Adipocyte (in vitro differentiated cells): Measurements from ENCODE around the gene CEACAM16.
"Not testable (repeated sequence)": the region's sequence is repeated elsewhere in the genome, so short reads cannot be mapped to it uniquely, and the experiment has no call there.

Source experiments
- DNase-seq: peaks from one replicate; pipeline ENCODE4 v3.0.0-alpha.2; 2015; ENCODE audit warnings: low read depth
- H3K27me3 ChIP-seq: replicated peaks from 2 replicates; pipeline ENCODE4 v1.7.0; 2013; ENCODE audit warnings: mild to moderate bottlenecking, low read length, moderate library complexity; ENCODE audit not compliant: control insufficient read depth, insufficient read depth
- H3K36me3 ChIP-seq: 2 replicates; pipeline ENCODE4 v1.7.0; 2013; ENCODE audit warnings: low read length, mild to moderate bottlenecking, moderate library complexity; ENCODE audit not compliant: control insufficient read depth, insufficient read depth, severe bottlenecking
- H3K4me1 ChIP-seq: 2 replicates; pipeline ENCODE4 v1.7.0; 2013; ENCODE audit warnings: mild to moderate bottlenecking, low read length, moderate library complexity; ENCODE audit not compliant: control insufficient read depth, insufficient read depth
- H3K4me3 ChIP-seq: 2 replicates; pipeline ENCODE4 v1.7.0; 2013; ENCODE audit warnings: mild to moderate bottlenecking, low read length, moderate library complexity
- H3K9ac ChIP-seq: 2 replicates; pipeline ENCODE4 v1.7.0; 2013; ENCODE audit warnings: mild to moderate bottlenecking, low read length, moderate library complexity
- H3K9me3 ChIP-seq: 2 replicates; pipeline ENCODE4 v1.7.0; 2013; ENCODE audit warnings: mild to moderate bottlenecking, low read length, moderate library complexity; ENCODE audit not compliant: control insufficient read depth

Gene CEACAM16

DNA sequence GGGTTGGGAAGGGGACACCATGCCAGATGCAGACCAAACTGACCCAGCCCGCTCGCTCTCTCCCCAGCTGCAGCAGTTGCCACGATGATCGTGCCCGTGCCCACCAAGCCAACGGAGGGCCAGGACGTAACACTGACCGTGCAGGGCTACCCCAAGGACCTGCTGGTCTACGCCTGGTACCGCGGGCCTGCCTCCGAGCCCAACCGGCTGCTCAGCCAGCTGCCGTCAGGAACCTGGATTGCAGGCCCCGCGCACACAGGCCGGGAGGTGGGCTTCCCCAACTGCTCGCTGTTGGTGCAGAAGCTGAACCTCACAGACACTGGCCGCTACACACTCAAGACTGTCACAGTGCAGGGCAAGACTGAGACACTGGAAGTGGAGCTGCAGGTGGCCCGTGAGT lies 8.8 kb downstream of the CEACAM16 start:
- Histone ChIP-seq H3K4me3 (no peak overlapping the region), H3K9ac (no peak overlapping the region), H3K4me1 (no peaks in the 10 kb centered on the region), H3K36me3 (no peaks in the 10 kb centered on the region), H3K27me3 (peaks cover 40% of the 10 kb centered on the region), H3K9me3 (no peaks in the 10 kb centered on the region)
- DNase-seq = no peak

- Histone ChIP-seq H3K27me3 (peaks cover 33% of the 10 kb centered on the region), H3K9ac (no peak overlapping the region), H3K36me3 (no peaks in the 10 kb centered on the region), H3K9me3 (no peaks in the 10 kb centered on the region), H3K4me1 (no peaks in the 10 kb centered on the region), H3K4me3 (no peak overlapping the region)
- DNase-seq = no peak
Measured at GRCh38 chr19:44708940-44709339, 10.0 kb downstream of the CEACAM16 start.

GRCh38 chr19:44709434-44710266 lies 10.7 kb downstream of the CEACAM16 start:
- H3K4me1 ChIP-seq, DNase-seq, H3K9me3 ChIP-seq, H3K36me3 ChIP-seq, H3K9ac ChIP-seq, H3K4me3 ChIP-seq: not testable (repeated sequence)
- H3K27me3 ChIP-seq = peaks cover 30% of the 10 kb centered on the region

DNA sequence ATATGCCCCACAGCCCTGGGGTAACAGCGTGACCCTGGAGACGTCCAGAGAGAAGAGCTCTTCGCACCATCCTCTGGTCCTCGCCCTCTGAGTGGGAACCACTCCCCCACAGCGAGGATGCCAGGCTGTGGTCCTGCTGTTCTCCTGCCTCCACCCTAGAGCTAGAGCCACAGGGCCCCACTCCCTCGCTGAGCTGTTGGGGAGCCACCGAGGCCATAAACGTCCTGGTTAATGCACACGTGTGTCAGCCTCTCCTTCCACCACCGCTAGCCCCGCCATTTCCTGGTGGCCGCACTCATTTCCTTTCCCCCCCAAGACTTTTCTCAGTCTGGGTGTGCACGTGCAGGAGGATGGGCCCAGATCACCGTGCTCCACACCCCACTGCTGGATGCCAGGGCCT lies 11.5 kb downstream of the CEACAM16 start:
- Histone ChIP-seq H3K4me3 (no peak overlapping the region), H3K9me3 (peaks cover 8% of the 10 kb centered on the region), H3K27me3 (peaks cover 30% of the 10 kb centered on the region), H3K4me1 (no peaks in the 10 kb centered on the region), H3K9ac (no peak overlapping the region), H3K36me3 (no peaks in the 10 kb centered on the region)
- DNase-seq = no peak

DNA sequence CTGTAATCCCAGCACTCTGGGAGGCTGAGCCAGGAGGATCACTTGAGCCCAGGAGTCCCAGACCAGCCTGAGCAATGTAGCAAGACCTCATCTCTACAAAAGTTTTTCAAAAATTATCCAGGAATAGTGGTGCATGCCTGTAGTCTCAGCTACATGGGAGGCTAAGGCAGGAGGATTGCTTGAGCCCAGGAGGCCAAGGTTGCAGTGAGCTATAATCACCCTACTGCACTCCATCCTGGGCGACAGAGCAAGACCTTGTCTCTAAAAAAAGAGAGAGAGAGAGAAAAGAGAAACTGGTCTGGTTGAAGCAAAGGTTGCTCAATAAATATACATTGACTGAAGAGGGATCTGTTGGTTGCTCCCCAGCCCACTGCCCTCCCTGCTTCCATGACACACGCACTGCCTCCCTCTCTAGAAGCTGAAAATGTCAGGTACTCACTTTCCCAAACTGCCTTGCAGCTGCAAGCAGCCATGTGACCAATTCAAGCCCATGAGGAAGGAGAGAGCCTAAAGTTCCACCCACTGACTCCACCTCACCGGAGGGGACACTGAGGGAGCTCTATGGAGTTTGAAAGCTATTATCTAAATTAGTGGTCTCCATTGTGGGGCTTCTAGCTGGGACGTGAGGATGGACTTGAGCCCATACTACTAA lies 14.0 kb downstream of the CEACAM16 start:
- no peak overlapping the region for H3K4me3 ChIP-seq
- no peak for DNase-seq
- no peaks in the 10 kb centered on the region for H3K4me1 ChIP-seq
- H3K9me3 ChIP-seq = peaks cover 8% of the 10 kb centered on the region
- H3K36me3 ChIP-seq = no peaks in the 10 kb centered on the region
- no peak overlapping the region for H3K9ac ChIP-seq
- H3K27me3 ChIP-seq = peaks cover 11% of the 10 kb centered on the region

GRCh38 chr19:44714597-44715169 lies 15.7 kb downstream of the CEACAM16 start:
- H3K9ac ChIP-seq = no peak overlapping the region
- no peaks in the 10 kb centered on the region for H3K27me3 ChIP-seq
- no peaks in the 10 kb centered on the region for H3K36me3 ChIP-seq
- DNase-seq = no peak
- H3K4me1 ChIP-seq = peaks cover 12% of the 10 kb centered on the region
- no peak overlapping the region for H3K4me3 ChIP-seq
- peaks cover 8% of the 10 kb centered on the region for H3K9me3 ChIP-seq

DNA sequence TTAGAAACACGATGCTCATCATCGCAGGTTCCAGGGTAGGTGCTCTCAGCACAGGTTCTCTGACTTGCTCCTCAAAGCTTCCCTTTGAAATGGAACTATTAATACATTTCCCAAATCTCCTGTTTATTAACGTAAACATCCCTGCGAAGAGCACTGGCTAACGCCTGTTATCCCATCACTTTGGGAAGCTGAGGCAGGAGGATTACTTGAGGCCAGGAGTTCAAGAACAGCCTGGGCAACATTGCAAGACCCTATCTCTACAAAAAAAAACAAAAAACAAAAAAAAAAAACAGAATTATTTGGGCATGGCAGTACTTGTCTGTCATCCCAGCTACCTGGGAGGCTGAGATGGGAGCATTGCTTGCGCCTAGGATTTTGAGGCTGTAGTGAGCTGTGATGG lies 18.7 kb downstream of the CEACAM16 start:
- no peak for DNase-seq

GRCh38 chr19:44718441-44719261 lies 19.7 kb downstream of the CEACAM16 start:
- Histone ChIP-seq H3K9me3 (peaks cover 8% of the 10 kb centered on the region), H3K4me1 (peaks cover 19% of the 10 kb centered on the region), H3K36me3 (no peaks in the 10 kb centered on the region), H3K9ac (peak overlapping the region; percentile 66), H3K4me3 (no peak overlapping the region), H3K27me3 (no peaks in the 10 kb centered on the region)
- DNase-seq = peak; percentile 58

More for the DNA sequence above, 18.7 kb downstream of the CEACAM16 start:
- Histone ChIP-seq H3K27me3 (no peaks in the 10 kb centered on the region), H3K4me3 (no peak overlapping the region), H3K9me3 (peaks cover 8% of the 10 kb centered on the region), H3K9ac (no peak overlapping the region), H3K36me3 (no peaks in the 10 kb centered on the region), H3K4me1 (peaks cover 19% of the 10 kb centered on the region)

DNA sequence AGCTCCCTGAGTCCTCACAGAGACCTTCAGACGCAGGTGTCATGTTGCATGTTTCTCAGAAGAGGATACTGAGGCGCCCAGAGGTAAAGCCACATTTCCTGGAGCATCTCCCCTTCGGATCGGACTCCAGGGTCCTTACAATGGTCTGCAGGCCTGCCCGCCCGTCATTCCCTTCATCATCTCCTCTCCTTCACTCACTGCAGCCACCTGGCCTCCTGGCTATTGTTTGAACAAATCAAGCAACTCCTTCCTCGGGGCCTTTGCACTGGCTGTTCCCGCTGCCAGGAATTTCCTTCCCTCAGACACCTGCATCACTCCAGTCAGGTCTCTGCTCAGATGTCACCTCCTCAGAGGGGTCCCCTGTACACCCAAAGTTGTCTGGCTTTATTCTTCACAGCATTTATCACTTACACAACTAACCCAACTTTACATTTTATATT lies 20.3 kb downstream of the CEACAM16 start:
- H3K4me1 ChIP-seq = peaks cover 22% of the 10 kb centered on the region
- H3K9ac ChIP-seq = peak overlapping the region; percentile 41
- no peaks in the 10 kb centered on the region for H3K36me3 ChIP-seq
- no peaks in the 10 kb centered on the region for H3K27me3 ChIP-seq
- DNase-seq = no peak
- peaks cover 8% of the 10 kb centered on the region for H3K9me3 ChIP-seq
- H3K4me3 ChIP-seq = no peak overlapping the region

DNA sequence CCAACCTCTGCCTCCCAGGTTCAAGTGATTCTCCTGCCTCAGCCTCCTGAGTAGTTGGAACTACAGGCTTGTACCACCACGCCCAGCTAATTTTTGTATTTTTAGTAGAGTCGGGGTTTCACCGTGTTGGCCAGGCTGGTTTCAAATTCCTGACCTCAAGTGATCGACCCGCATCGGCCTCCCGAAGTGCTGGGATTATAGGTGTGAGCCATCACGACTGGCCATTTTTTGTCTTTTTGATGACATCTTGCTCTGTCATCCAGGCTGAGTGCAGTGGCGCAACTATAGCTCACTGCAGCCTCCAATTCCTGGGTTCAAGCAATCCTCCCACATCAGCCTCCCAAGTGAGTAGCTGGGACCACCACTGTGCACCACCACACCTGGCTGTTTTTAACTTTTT lies 21.4 kb downstream of the CEACAM16 start:
- not testable (repeated sequence) for H3K4me3 ChIP-seq, H3K27me3 ChIP-seq, H3K36me3 ChIP-seq, H3K9me3 ChIP-seq, DNase-seq, H3K9ac ChIP-seq
- peaks cover 23% of the 10 kb centered on the region for H3K4me1 ChIP-seq

DNA sequence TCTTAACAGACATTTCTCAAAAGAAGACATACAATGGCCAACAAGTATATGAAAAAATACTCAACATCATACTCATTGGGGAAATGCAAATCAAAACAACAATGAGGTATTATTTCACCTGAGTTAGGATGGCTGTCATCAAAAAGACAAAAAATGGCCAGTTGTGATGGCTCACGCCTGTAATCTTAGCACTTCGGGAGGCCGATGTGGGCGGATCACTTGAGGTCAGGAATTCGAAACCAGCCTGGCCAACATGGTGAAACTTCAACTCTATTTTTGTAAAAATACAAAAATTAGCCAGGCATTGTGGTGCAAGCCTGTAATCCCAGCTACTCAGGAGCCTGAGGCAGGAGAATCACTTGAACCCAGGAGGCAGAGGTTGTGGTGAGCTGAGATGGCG lies 22.0 kb downstream of the CEACAM16 start:
- H3K4me3 ChIP-seq = no peak overlapping the region
- DNase-seq = no peak
- no peak overlapping the region for H3K9ac ChIP-seq
- no peaks in the 10 kb centered on the region for H3K9me3 ChIP-seq
- H3K27me3 ChIP-seq = no peaks in the 10 kb centered on the region
- H3K36me3 ChIP-seq = no peaks in the 10 kb centered on the region
- peaks cover 23% of the 10 kb centered on the region for H3K4me1 ChIP-seq
